K562 (cell line): ENCODE results near the gene HAO2. TPM values are rescaled to one million over a fixed set of nuclear protein-coding genes. Genes with fewer than 3 reads are reported as not detected.

Source experiments
- ATAC-seq: fragments of 200-7000 bp; cut with Tn5 transposase; 3 replicates; pipeline ENCODE4 v1.9.1; 2020; ENCODE audit warnings: moderate library complexity
- BruUV-seq: library from RNA; stranded (reverse); fragments of 400-500 nt; replicated peaks from 2 replicates; lab custom pipeline; 2021; lab: Mats Ljungman, UMichigan
- CTCF ChIA-PET: fragments of 300-600 bp; formaldehyde crosslinking; extraction: SDS; loops from one replicate; lab custom pipeline; 2021; ENCODE audit warnings: low intra/inter-chr PET ratio; lab: Yijun Ruan, JAX
- POLR2A ChIA-PET: fragments of 300-600, 350-650 bp; sonication (Branson Sonifier 250); formaldehyde crosslinking; extraction: SDS; loops from one replicate; lab custom pipeline; 2021; ENCODE audit warnings: antibody characterized with exemption, inconsistent platforms; lab: Yijun Ruan, JAX
- DNase-seq, 4 experiments: peaks; one replicate each; pipeline versions ENCODE4 v3.0.0 to v3.0.0-alpha.2; 2011 to 2018; ENCODE audit warnings: low spot score in 3 of 4, mixed read lengths in 3 of 4; ENCODE audit errors: extremely low read depth in 1 of 4
- FAIRE-seq: peaks from 2 replicates; lab custom pipeline; 2011; peaks lifted over from hg19 to GRCh38; lab: Jason Lieb, UNC
- H2AFZ ChIP-seq: 2 replicates; pipeline ENCODE4 v1.6.0; 2011; ENCODE audit warnings: low read depth, low read length, control low read depth, inconsistent platforms
- H3K27ac ChIP-seq: fragments of 200-600 bp; 3 replicates; pipeline ENCODE4 v1.8.0; 2011; ENCODE audit warnings: low read depth, mild to moderate bottlenecking, control low read depth, inconsistent platforms, low read length, moderate library complexity, mixed read lengths; ENCODE audit errors: extremely low read depth
- H3K27me3 ChIP-seq, 2 experiments: fragments of 300-600 bp in 1 of 2; 2 replicates in 1 of 2; 3 replicates in 1 of 2; pipeline versions ENCODE4 v1.6.0 to v1.8.0; 2011; ENCODE audit warnings: inconsistent platforms in 2 of 2, low read length in 2 of 2, mild to moderate bottlenecking in 1 of 2, mixed read lengths in 1 of 2, moderate library complexity in 1 of 2; ENCODE audit not compliant: control insufficient read depth in 2 of 2, insufficient read depth in 2 of 2
- H3K36me3 ChIP-seq: fragments of 300-600 bp; 3 replicates; pipeline ENCODE4 v1.8.0; 2011; ENCODE audit warnings: mild to moderate bottlenecking, low read length, inconsistent platforms; ENCODE audit not compliant: control insufficient read depth, insufficient read depth
- H3K4me1 ChIP-seq, 2 experiments: fragments of 200-600 bp in 1 of 2; replicated peaks in 1 of 2; 2 replicates in 1 of 2; 3 replicates in 1 of 2; pipeline versions ENCODE4 v1.5.1 to v1.8.0; 2011; ENCODE audit warnings: inconsistent platforms in 2 of 2, low read length in 2 of 2, mild to moderate bottlenecking in 1 of 2, mixed read lengths in 1 of 2, moderate library complexity in 1 of 2; ENCODE audit not compliant: control insufficient read depth in 2 of 2, insufficient read depth in 2 of 2
- H3K4me2 ChIP-seq: 2 replicates; pipeline ENCODE4 v1.6.1; 2011; ENCODE audit warnings: low read length, control low read depth, inconsistent platforms, mixed read lengths; ENCODE audit not compliant: insufficient read depth
- H3K4me3 ChIP-seq: fragments of 200-600 bp; sonication (generic), shearing (Covaris generic); 2 replicates; pipeline ENCODE4 v1.5.1; 2016; ENCODE audit warnings: control low read depth, inconsistent platforms
- H3K79me2 ChIP-seq: fragments of 200-600 bp; 3 replicates; pipeline ENCODE4 v1.8.0; 2011; ENCODE audit warnings: low read length, inconsistent platforms; ENCODE audit not compliant: control insufficient read depth, insufficient read depth
- H3K9ac ChIP-seq, 2 experiments: 2 replicates each; pipeline versions ENCODE4 v1.6.0 to v1.6.1; 2011; ENCODE audit warnings: low read depth in 2 of 2, low read length in 2 of 2, control low read depth in 1 of 2, inconsistent platforms in 1 of 2, mild to moderate bottlenecking in 1 of 2, mixed read lengths in 1 of 2; ENCODE audit not compliant: insufficient read depth in 1 of 2
- H3K9me1 ChIP-seq: one replicate; pipeline ENCODE4 v1.6.0; 2011; ENCODE audit warnings: inconsistent platforms, mild to moderate bottlenecking, low read length, moderate library complexity; ENCODE audit not compliant: control insufficient read depth, insufficient read depth
- H3K9me3 ChIP-seq: replicated peaks from 2 replicates; pipeline ENCODE4 v1.5.1; 2011; ENCODE audit warnings: low read depth, low read length, inconsistent platforms; ENCODE audit not compliant: control insufficient read depth, insufficient read depth
- H4K20me1 ChIP-seq: replicated peaks from 2 replicates; pipeline ENCODE4 v1.6.1; 2011; ENCODE audit warnings: low read length, inconsistent platforms, mixed read lengths; ENCODE audit not compliant: control insufficient read depth, insufficient read depth
- CBFA2T2 ChIP-seq: fragments of 450-650 bp; conservative IDR thresholded peaks from 2 replicates; pipeline ENCODE4 v1.6.1; 2017; ENCODE audit warnings: mild to moderate bottlenecking
- CEBPB ChIP-seq: fragments of 450-650 bp; IDR thresholded peaks from 2 replicates; pipeline ENCODE4 v1.6.1; 2016; ENCODE audit warnings: missing genetic modification characterization, missing compliant biosample characterization
- ESRRA ChIP-seq: fragments of 450-650 bp; IDR thresholded peaks from 2 replicates; pipeline ENCODE4 v1.6.1; 2014; ENCODE audit warnings: low read depth, mild to moderate bottlenecking, moderate library complexity, borderline replicate concordance
- ETV6 ChIP-seq, 3 experiments: fragments of 150-350 bp in 1 of 3; sonication (generic) in 1 of 3; formaldehyde crosslinking in 1 of 3; IDR thresholded peaks; 2 replicates each; pipeline versions ENCODE4 v1.6.1 to v1.8.0; 2014 to 2022; ENCODE audit warnings: borderline replicate concordance in 2 of 3, low read depth in 2 of 3, antibody characterized with exemption in 1 of 3, low read length in 1 of 3, mild to moderate bottlenecking in 1 of 3, missing genetic modification reagents in 1 of 3
- HDAC2 ChIP-seq: fragments of 450-650 bp; IDR thresholded peaks from 2 replicates; pipeline ENCODE4 v1.6.1; 2016; ENCODE audit warnings: mild to moderate bottlenecking
- MTF1 ChIP-seq: fragments of 250-450 bp; sonication (Bioruptor Pico); IDR thresholded peaks from 2 replicates; pipeline ENCODE4 v1.9.0; 2021; ENCODE audit warnings: moderate library complexity, mild to moderate bottlenecking, inconsistent platforms, borderline replicate concordance
- MYBL2 ChIP-seq, 2 experiments: fragments of 450-650 bp in 1 of 2; sonication (generic) in 1 of 2; formaldehyde crosslinking in 1 of 2; IDR thresholded peaks; 2 replicates each; pipeline versions ENCODE4 v1.6.1 to v1.8.1; 2017 to 2022; ENCODE audit warnings: borderline replicate concordance in 1 of 2, inconsistent platforms in 1 of 2, low read depth in 1 of 2, mild to moderate bottlenecking in 1 of 2, missing genetic modification reagents in 1 of 2, moderate library complexity in 1 of 2
- NELFE ChIP-seq: IDR thresholded peaks from 2 replicates; pipeline ENCODE4 v1.6.1; 2011; ENCODE audit warnings: mild to moderate bottlenecking; ENCODE audit not compliant: insufficient read depth, insufficient read length
- ZBTB17 ChIP-seq: fragments of 450-650 bp; formaldehyde crosslinking; IDR thresholded peaks from 2 replicates; pipeline ENCODE4 v1.4.0; 2020; ENCODE audit warnings: mild to moderate bottlenecking
- ZKSCAN3 ChIP-seq: fragments of 250-450 bp; sonication (Bioruptor Pico); IDR thresholded peaks from 2 replicates; pipeline ENCODE4 v1.4.0; 2020
- ZNF134 ChIP-seq: fragments of 250-450 bp; sonication (Bioruptor Pico); conservative IDR thresholded peaks from 2 replicates; pipeline ENCODE4 v1.4.0; 2020
- ZNF354B ChIP-seq: fragments of 250-450 bp; sonication (Bioruptor Pico); IDR thresholded peaks from 2 replicates; pipeline ENCODE4 v1.4.0; 2020
- in situ Hi-C: fragments of 300-500 bp; cut with MboI; formaldehyde crosslinking; loops from 4 replicates; pipeline ENCODE4 v1.15.0; 2018; ENCODE audit warnings: inconsistent platforms, mixed read lengths
- intact Hi-C: fragments of 100-400 bp; cut with micrococcal nuclease; formaldehyde crosslinking; loops from 2 replicates; pipeline ENCODE4 v1.14.2; 2022
- polyA plus RNA-seq, 8 experiments: library from polyadenylated mRNA; depleted of rRNA in 4 of 8; stranded (reverse) in 5 of 8; unstranded in 3 of 8; fragments of >200 nt; fragmentation: Nextera tagmentation in 2 of 8; fragmentation: Illumina TruSeq in 1 of 8; extraction: Ambion mirVana in 2 of 8; extraction: Trizol in 1 of 8; gene quantifications; 2 replicates each; pipeline versions ENCODE4 v1.2.1 to v1.2.3, GENCODE V29; 2011 to 2014; ENCODE audit warnings: inconsistent platforms in 1 of 8, missing spikeins in 1 of 8
- total RNA-seq, 7 experiments: library from RNA; depleted of rRNA in 6 of 7; stranded (reverse); fragments of >200 nt in 6 of 7; fragmentation: Illumina TruSeq in 2 of 7; extraction: Trizol in 2 of 7; gene quantifications; 2 replicates each; pipeline versions ENCODE4 v1.2.1 to v1.2.3, GENCODE V29; 2011 to 2021; ENCODE audit warnings: low replicate concordance in 1 of 7
- TF ChIP-seq, protein P1 (sequence below): sonication (generic); formaldehyde crosslinking; IDR thresholded peaks from 2 replicates; pipeline ENCODE4 v1.8.0; 2022; ENCODE audit warnings: mild to moderate bottlenecking, missing genetic modification reagents, borderline replicate concordance
- TF ChIP-seq, protein P2 (sequence below): IDR thresholded peaks from 2 replicates; pipeline ENCODE4 v1.6.1; 2014; ENCODE audit warnings: antibody characterized with exemption

HAO2 gene
- total and polyA plus RNA-seq, 9 of the 15 experiments (the other 6 are each of a cell fraction or from before 2014, with no cell fraction given): not detected

DNA sequence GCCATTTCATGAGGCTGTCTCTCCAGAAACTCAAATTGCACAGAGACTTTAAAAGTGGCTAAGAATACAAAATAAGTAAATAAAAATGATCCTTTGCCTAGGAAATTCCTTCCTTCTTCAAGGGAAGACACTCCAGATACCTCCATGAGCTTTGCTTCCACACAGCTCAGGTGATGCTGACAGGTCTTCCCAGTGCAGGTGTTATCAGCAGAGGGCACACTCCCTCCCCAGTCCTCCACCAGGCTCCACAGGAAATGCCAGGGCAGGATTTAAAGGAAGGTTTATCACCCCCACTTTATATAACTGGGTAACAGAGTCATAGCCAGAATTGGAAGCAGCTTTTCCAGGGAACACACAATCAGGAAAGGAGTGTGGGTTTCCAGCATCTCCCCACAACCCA is 52.1 kb downstream of the HAO2 start:
- H3K27ac ChIP-seq: no peak overlapping the region
- TF ChIP-seq ZNF354B (CRISPR knock-in tag) (no peak), CBFA2T2 (no peak), ZKSCAN3 (CRISPR knock-in tag) (no peak), MTF1 (no peak), ESRRA (no peak), MYBL2 (IDR thresholded peaks at IDR 0.05; ENCODE audit: low read depth) (no peak), MYBL2 (CRISPR knock-in tag; IDR thresholded peaks at IDR 0.05; ENCODE audit: borderline replicate concordance) (no peak), NELFE (no peak), HDAC2 (no peak), ETV6 (IDR thresholded peaks at IDR 0.05; ENCODE audit: borderline replicate concordance in 1 of 2, low read depth in 2 of 2, low read length in 1 of 2) (no peak), ETV6 (CRISPR knock-in tag; IDR thresholded peaks at IDR 0.05; ENCODE audit: borderline replicate concordance) (no peak), ZBTB17 (CRISPR knock-in tag) (no peak), CEBPB (tag) (no peak), ZNF134 (no peak)
- TF ChIP-seq, protein P1, sequence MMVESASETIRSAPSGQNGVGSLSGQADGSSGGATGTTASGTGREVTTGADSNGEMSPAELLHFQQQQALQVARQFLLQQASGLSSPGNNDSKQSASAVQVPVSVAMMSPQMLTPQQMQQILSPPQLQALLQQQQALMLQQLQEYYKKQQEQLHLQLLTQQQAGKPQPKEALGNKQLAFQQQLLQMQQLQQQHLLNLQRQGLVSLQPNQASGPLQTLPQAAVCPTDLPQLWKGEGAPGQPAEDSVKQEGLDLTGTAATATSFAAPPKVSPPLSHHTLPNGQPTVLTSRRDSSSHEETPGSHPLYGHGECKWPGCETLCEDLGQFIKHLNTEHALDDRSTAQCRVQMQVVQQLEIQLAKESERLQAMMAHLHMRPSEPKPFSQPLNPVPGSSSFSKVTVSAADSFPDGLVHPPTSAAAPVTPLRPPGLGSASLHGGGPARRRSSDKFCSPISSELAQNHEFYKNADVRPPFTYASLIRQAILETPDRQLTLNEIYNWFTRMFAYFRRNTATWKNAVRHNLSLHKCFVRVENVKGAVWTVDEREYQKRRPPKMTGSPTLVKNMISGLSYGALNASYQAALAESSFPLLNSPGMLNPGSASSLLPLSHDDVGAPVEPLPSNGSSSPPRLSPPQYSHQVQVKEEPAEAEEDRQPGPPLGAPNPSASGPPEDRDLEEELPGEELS (CRISPR knock-in tag): no peak
- TF ChIP-seq, protein P2, sequence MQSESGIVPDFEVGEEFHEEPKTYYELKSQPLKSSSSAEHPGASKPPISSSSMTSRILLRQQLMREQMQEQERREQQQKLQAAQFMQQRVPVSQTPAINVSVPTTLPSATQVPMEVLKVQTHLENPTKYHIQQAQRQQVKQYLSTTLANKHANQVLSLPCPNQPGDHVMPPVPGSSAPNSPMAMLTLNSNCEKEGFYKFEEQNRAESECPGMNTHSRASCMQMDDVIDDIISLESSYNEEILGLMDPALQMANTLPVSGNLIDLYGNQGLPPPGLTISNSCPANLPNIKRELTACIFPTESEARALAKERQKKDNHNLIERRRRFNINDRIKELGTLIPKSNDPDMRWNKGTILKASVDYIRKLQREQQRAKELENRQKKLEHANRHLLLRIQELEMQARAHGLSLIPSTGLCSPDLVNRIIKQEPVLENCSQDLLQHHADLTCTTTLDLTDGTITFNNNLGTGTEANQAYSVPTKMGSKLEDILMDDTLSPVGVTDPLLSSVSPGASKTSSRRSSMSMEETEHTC: no peak
- in situ Hi-C loops (no loop called here), intact Hi-C loops (no loop called here)
- FAIRE-seq (no peak), ATAC-seq (no peak), DNase-seq (no peak)
- H3K27me3 ChIP-seq: no peaks in the 10 kb centered on the region
- H3K4me2 ChIP-seq: no peak overlapping the region
- H3K9ac ChIP-seq: no peak overlapping the region
- no TSS peak for BruUV-seq
- H4K20me1 ChIP-seq: no peaks in the 10 kb centered on the region
- H3K4me3 ChIP-seq: no peak overlapping the region
- ChIA-PET CTCF (no interaction called here), POLR2A (interaction anchor here (0.7 kb wide), 1 partner anchor 52 kb away, joined by 5 read pairs; no protein-coding TSS in a partner anchor)
- H2AFZ ChIP-seq: no peak overlapping the region
- H3K9me3 ChIP-seq: no peaks in the 10 kb centered on the region
- H3K4me1 ChIP-seq: no peaks in the 10 kb centered on the region
- H3K36me3 ChIP-seq: no peaks in the 10 kb centered on the region
- no peaks in the 10 kb centered on the region for H3K9me1 ChIP-seq
- no peaks in the 10 kb centered on the region for H3K79me2 ChIP-seq
